HL-60 (cell line): ENCODE data around the gene TPI1.

Source experiments
- POLR2AphosphoS5 ChIP-seq: IDR thresholded peaks from 2 replicates; pipeline ENCODE4 v1.6.1; 2012; ENCODE audit warnings: low read depth
- REST ChIP-seq: IDR thresholded peaks from 2 replicates; pipeline ENCODE4 v1.6.1; 2012; ENCODE audit warnings: low read depth; ENCODE audit not compliant: insufficient replicate concordance
- TF ChIP-seq, protein P1 (sequence below): IDR thresholded peaks from one replicate; pipeline ENCODE4 v1.5.1; 2011; ENCODE audit warnings: low read length, control low read depth, inconsistent platforms; ENCODE audit not compliant: insufficient read depth

DNA sequence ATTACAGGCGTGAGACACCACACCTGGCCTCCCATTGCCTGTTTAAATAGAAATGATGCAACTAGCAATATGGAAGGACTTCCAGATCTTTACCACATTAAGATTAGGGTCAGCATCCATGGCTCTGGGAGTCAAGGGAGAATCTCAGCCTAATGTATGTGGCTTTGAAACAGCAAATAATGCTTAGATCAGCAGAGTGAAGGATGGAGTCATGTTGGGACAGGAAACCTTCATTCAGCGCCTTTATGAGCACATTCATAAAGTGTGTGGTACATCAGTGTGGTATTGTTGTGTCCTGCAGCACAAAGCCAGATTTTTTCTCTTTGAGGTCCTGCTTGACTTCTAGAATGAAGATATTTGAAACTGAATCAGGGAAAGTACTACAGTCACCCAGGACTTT lies 21.0 kb downstream of the TPI1 start:
- TF ChIP-seq, protein P1, sequence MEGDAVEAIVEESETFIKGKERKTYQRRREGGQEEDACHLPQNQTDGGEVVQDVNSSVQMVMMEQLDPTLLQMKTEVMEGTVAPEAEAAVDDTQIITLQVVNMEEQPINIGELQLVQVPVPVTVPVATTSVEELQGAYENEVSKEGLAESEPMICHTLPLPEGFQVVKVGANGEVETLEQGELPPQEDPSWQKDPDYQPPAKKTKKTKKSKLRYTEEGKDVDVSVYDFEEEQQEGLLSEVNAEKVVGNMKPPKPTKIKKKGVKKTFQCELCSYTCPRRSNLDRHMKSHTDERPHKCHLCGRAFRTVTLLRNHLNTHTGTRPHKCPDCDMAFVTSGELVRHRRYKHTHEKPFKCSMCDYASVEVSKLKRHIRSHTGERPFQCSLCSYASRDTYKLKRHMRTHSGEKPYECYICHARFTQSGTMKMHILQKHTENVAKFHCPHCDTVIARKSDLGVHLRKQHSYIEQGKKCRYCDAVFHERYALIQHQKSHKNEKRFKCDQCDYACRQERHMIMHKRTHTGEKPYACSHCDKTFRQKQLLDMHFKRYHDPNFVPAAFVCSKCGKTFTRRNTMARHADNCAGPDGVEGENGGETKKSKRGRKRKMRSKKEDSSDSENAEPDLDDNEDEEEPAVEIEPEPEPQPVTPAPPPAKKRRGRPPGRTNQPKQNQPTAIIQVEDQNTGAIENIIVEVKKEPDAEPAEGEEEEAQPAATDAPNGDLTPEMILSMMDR: no peak
- TF ChIP-seq POLR2AphosphoS5 (no peak), REST (no peak)
